Measurements from ENCODE around the gene MAP3K8. TPM values are rescaled to one million over a fixed set of nuclear protein-coding genes. Genes with fewer than 3 reads are reported as not detected.
"Not testable (repeated sequence)": the region's sequence is repeated elsewhere in the genome, so short reads cannot be mapped to it uniquely, and the experiment has no call there.

The MAP3K8 gene
- polyA plus RNA-seq, 1 donor: 10.8 TPM

GRCh38 chr10:30447125-30447799 lies 13.3 kb downstream of the MAP3K8 start:
- DNase-seq: no peak

- DNase-seq: no peak
Observed at GRCh38 chr10:30448092-30448491, 14.1 kb downstream of the MAP3K8 start.

- DNase-seq: no peak
Observed at GRCh38 chr10:30453764-30454527, 20.0 kb downstream of the MAP3K8 start.

- DNase-seq: no peak
Observed at GRCh38 chr10:30454744-30455510, 20.9 kb downstream of the MAP3K8 start.

- DNase-seq: no peak
Observed at GRCh38 chr10:30455816-30456215, 21.8 kb downstream of the MAP3K8 start.

- DNase-seq: no peak
Observed at GRCh38 chr10:30456266-30456665, 22.3 kb downstream of the MAP3K8 start.

GRCh38 chr10:30459283-30459682 lies 25.3 kb downstream of the MAP3K8 start:
- no peak for DNase-seq

GRCh38 chr10:30460121-30460520 lies 26.1 kb downstream of the MAP3K8 start:
- no peak for DNase-seq

- no peak for DNase-seq
Observed at GRCh38 chr10:30462513-30462912, 28.5 kb downstream of the MAP3K8 start.

GRCh38 chr10:30463944-30464451 lies 30.0 kb downstream of the MAP3K8 start:
- DNase-seq: no peak

- no peak for DNase-seq
Observed at GRCh38 chr10:30464675-30465074, 30.7 kb downstream of the MAP3K8 start.

GRCh38 chr10:30466445-30466844 lies 32.5 kb downstream of the MAP3K8 start:
- no peak for DNase-seq

- no peak for DNase-seq
Observed at GRCh38 chr10:30467651-30468338, 33.8 kb downstream of the MAP3K8 start.

GRCh38 chr10:30472414-30473155 lies 38.6 kb downstream of the MAP3K8 start:
- DNase-seq: no peak

- not testable (repeated sequence) for DNase-seq
Observed at GRCh38 chr10:30475515-30475914, 41.5 kb downstream of the MAP3K8 start.

- DNase-seq: no peak
Observed at GRCh38 chr10:30476511-30477155, 42.6 kb downstream of the MAP3K8 start.

GRCh38 chr10:30479513-30479912 lies 45.5 kb downstream of the MAP3K8 start:
- DNase-seq: not testable (repeated sequence)

- DNase-seq: no peak
Observed at GRCh38 chr10:30481603-30482002, 47.6 kb downstream of the MAP3K8 start.

- DNase-seq: no peak
Observed at GRCh38 chr10:30488316-30488715, 54.3 kb downstream of the MAP3K8 start.

- no peak for DNase-seq
Observed at GRCh38 chr10:30489346-30489745, 55.4 kb downstream of the MAP3K8 start.
